K562 (cell line): ENCODE data around the gene TAS2R40. TPM values are rescaled to one million over a fixed set of nuclear protein-coding genes. Genes with fewer than 3 reads are reported as not detected.

Experiments used
- BHLHE40 ChIP-seq: IDR thresholded peaks from 2 replicates; pipeline ENCODE4 v1.6.1; 2011; ENCODE audit warnings: low read length, improper control_type of control experiment
- CREM ChIP-seq: IDR thresholded peaks from 2 replicates; pipeline ENCODE4 v1.6.1; 2014; ENCODE audit warnings: antibody characterized with exemption, low read depth
- FOSL1 ChIP-seq: fragments of 200-800 bp; sonication (Bioruptor generic); conservative IDR thresholded peaks from 2 replicates; pipeline ENCODE4 v1.6.1; 2016; ENCODE audit warnings: missing genetic modification characterization, missing compliant biosample characterization
- FOXA3 ChIP-seq, 2 experiments: fragments of 450-650 bp in 1 of 2; sonication (generic) in 1 of 2; formaldehyde crosslinking; IDR thresholded peaks in 1 of 2; conservative IDR thresholded peaks in 1 of 2; 2 replicates each; pipeline versions ENCODE4 v1.4.0 to v1.8.0; 2020 to 2022; ENCODE audit warnings: mild to moderate bottlenecking in 2 of 2, missing genetic modification reagents in 1 of 2
- IFI16 ChIP-seq: fragments of 250-450 bp; sonication (Bioruptor Pico); IDR thresholded peaks from 2 replicates; pipeline ENCODE4 v2.1.2; 2022; ENCODE audit warnings: mild to moderate bottlenecking, inconsistent platforms
- NR1H2 ChIP-seq: sonication (generic); formaldehyde crosslinking; IDR thresholded peaks from 2 replicates; pipeline ENCODE4 v1.4.0; 2020; ENCODE audit warnings: mild to moderate bottlenecking, missing genetic modification reagents
- PHTF2 ChIP-seq: fragments of 250-450 bp; sonication (Bioruptor Pico); IDR thresholded peaks from 2 replicates; pipeline ENCODE4 v1.5.0; 2021; ENCODE audit warnings: mild to moderate bottlenecking
- RBM14 ChIP-seq: fragments of 200-400 bp; formaldehyde crosslinking; IDR thresholded peaks from 2 replicates; pipeline ENCODE4 v1.6.1; 2018; ENCODE audit warnings: low read depth, mild to moderate bottlenecking, low read length, moderate library complexity, borderline replicate concordance; ENCODE audit not compliant: insufficient read depth
- RBM39 ChIP-seq: fragments of 200-400 bp; formaldehyde crosslinking; optimal IDR thresholded peaks from 2 replicates; pipeline ENCODE3; 2018; ENCODE audit warnings: low read depth, low read length
- TSHZ1 ChIP-seq: fragments of 250-450 bp; sonication (Bioruptor Pico); IDR thresholded peaks from 2 replicates; pipeline ENCODE4 v1.4.0; 2020; ENCODE audit warnings: mild to moderate bottlenecking, moderate library complexity
- ZBTB40 ChIP-seq, 2 experiments: fragments of 450-650 bp in 1 of 2; sonication (generic) in 1 of 2; formaldehyde crosslinking in 1 of 2; IDR thresholded peaks; 2 replicates each; pipeline versions ENCODE4 v1.7.1 to v1.9.0; 2016 to 2022; ENCODE audit warnings: inconsistent platforms in 1 of 2, mild to moderate bottlenecking in 1 of 2, missing genetic modification reagents in 1 of 2
- ZBTB8A ChIP-seq: fragments of 450-650 bp; IDR thresholded peaks from 2 replicates; pipeline ENCODE4 v1.6.1; 2018; ENCODE audit warnings: mild to moderate bottlenecking, moderate library complexity; ENCODE audit not compliant: partially characterized antibody
- ZNF76 ChIP-seq: fragments of 250-450 bp; sonication (Bioruptor Pico); IDR thresholded peaks from 2 replicates; pipeline ENCODE4 v1.4.0; 2020; ENCODE audit warnings: mild to moderate bottlenecking, moderate library complexity, borderline replicate concordance
- polyA plus RNA-seq, 8 experiments: library from polyadenylated mRNA; depleted of rRNA in 4 of 8; stranded (reverse) in 5 of 8; unstranded in 3 of 8; fragments of >200 nt; fragmentation: Nextera tagmentation in 2 of 8; fragmentation: Illumina TruSeq in 1 of 8; extraction: Ambion mirVana in 2 of 8; extraction: Trizol in 1 of 8; gene quantifications; 2 replicates each; pipeline versions ENCODE4 v1.2.1 to v1.2.3, GENCODE V29; 2011 to 2014; ENCODE audit warnings: inconsistent platforms in 1 of 8, missing spikeins in 1 of 8
- total RNA-seq, 7 experiments: library from RNA; depleted of rRNA in 6 of 7; stranded (reverse); fragments of >200 nt in 6 of 7; fragmentation: Illumina TruSeq in 2 of 7; extraction: Trizol in 2 of 7; gene quantifications; 2 replicates each; pipeline versions ENCODE4 v1.2.1 to v1.2.3, GENCODE V29; 2011 to 2021; ENCODE audit warnings: low replicate concordance in 1 of 7
- TF ChIP-seq, protein P1 (sequence below): fragments of 450-650 bp; IDR thresholded peaks from 2 replicates; pipeline ENCODE4 v1.6.1; 2016

The TAS2R40 gene
- total and polyA plus RNA-seq, 9 of the 15 experiments (the other 6 are each of a cell fraction or from before 2014, with no cell fraction given), result not detected

DNA sequence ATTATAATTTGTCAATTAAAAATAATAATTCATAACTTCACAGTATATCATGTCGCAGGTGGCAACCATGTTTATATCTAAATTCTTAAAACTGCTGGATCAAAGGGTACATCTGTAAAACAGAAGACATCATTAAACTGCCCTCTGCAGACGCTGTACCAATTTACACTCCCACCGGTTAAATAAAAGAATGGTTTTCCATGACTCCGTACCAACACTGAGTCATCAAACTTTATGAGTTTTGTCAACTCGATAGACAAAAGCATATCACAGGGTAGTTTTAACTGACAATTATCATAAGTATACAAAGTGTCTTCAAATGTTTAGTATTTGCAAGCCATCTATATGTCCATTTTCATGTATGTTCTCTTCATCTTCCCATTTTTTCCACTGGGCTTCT, 35.7 kb downstream of the TAS2R40 start (continued):
- TF ChIP-seq PHTF2 (no peak), ZBTB8A (no peak), RBM14 (no peak), NR1H2 (no peak), IFI16 (CRISPR knock-in tag) (no peak), FOXA3 (CRISPR knock-in tag; conservative IDR thresholded peaks at IDR 0.05 in 1 of 2, IDR thresholded peaks at IDR 0.05 in 1 of 2) (0 out of 4 replicates have a peak, but pooled peaks of 1 of the 2 experiments have one; percentile 5), TSHZ1 (CRISPR knock-in tag) (no peak), FOSL1 (tag) (peak; percentile 76), RBM39 (no peak), BHLHE40 (no peak), CREM (no peak), ZBTB40 (IDR thresholded peaks at IDR 0.05) (peak; percentile 87), ZBTB40 (CRISPR knock-in tag; IDR thresholded peaks at IDR 0.05) (peak; percentile 74; the same call in 1 of the 2 replicates), ZNF76 (CRISPR knock-in tag) (no peak)
- TF ChIP-seq, protein P1, sequence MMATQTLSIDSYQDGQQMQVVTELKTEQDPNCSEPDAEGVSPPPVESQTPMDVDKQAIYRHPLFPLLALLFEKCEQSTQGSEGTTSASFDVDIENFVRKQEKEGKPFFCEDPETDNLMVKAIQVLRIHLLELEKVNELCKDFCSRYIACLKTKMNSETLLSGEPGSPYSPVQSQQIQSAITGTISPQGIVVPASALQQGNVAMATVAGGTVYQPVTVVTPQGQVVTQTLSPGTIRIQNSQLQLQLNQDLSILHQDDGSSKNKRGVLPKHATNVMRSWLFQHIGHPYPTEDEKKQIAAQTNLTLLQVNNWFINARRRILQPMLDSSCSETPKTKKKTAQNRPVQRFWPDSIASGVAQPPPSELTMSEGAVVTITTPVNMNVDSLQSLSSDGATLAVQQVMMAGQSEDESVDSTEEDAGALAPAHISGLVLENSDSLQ, result 0 out of 2 replicates have a peak, but pooled peaks have one; percentile 6
